RKO (cell line): ENCODE results near the gene CACNA2D3.

ENCODE experiments used
- DNase-seq: peaks from one replicate; pipeline ENCODE4 v3.0.0-alpha.2; 2016; ENCODE audit warnings: low spot score

Gene CACNA2D3

GRCh38 chr3:54801977-54802376 lies 679.6 kb downstream of the CACNA2D3 start:
- no peak for DNase-seq

GRCh38 chr3:54810401-54810800 lies 688.0 kb downstream of the CACNA2D3 start:
- DNase-seq = no peak

GRCh38 chr3:54814224-54814623 lies 691.9 kb downstream of the CACNA2D3 start:
- no peak for DNase-seq

- no peak for DNase-seq
These were observed 695.3 kb downstream of the CACNA2D3 start for GRCh38 chr3:54817628-54818027.

GRCh38 chr3:54818486-54818885 lies 696.1 kb downstream of the CACNA2D3 start:
- DNase-seq = no peak

- DNase-seq = no peak
These were observed 696.6 kb downstream of the CACNA2D3 start for GRCh38 chr3:54818942-54819341.

GRCh38 chr3:54819946-54820345 lies 697.6 kb downstream of the CACNA2D3 start:
- no peak for DNase-seq

- no peak for DNase-seq
These were observed 699.9 kb downstream of the CACNA2D3 start for GRCh38 chr3:54822206-54822605.

- DNase-seq = no peak
These were observed 703.9 kb downstream of the CACNA2D3 start for GRCh38 chr3:54826251-54826691.

- no peak for DNase-seq
These were observed 704.8 kb downstream of the CACNA2D3 start for GRCh38 chr3:54827056-54827687.

GRCh38 chr3:54827776-54828175 lies 705.4 kb downstream of the CACNA2D3 start:
- no peak for DNase-seq

- DNase-seq = peak; percentile 22
These were observed 708.3 kb downstream of the CACNA2D3 start for GRCh38 chr3:54830658-54831057.

- no peak for DNase-seq
These were observed 708.8 kb downstream of the CACNA2D3 start for GRCh38 chr3:54831112-54831511.

- no peak for DNase-seq
These were observed 710.5 kb downstream of the CACNA2D3 start for GRCh38 chr3:54832876-54833275.

GRCh38 chr3:54835701-54836100 lies 713.3 kb downstream of the CACNA2D3 start:
- DNase-seq = no peak

GRCh38 chr3:54836871-54837270 lies 714.5 kb downstream of the CACNA2D3 start:
- DNase-seq = no peak

- peak; percentile 29 for DNase-seq
These were observed 715.6 kb downstream of the CACNA2D3 start for GRCh38 chr3:54837964-54838363.

- no peak for DNase-seq
These were observed 719.1 kb downstream of the CACNA2D3 start for GRCh38 chr3:54841471-54841870.

- no peak for DNase-seq
These were observed 721.0 kb downstream of the CACNA2D3 start for GRCh38 chr3:54843352-54843751.

GRCh38 chr3:54844211-54844610 lies 721.9 kb downstream of the CACNA2D3 start:
- no peak for DNase-seq

GRCh38 chr3:54845011-54845410 lies 722.7 kb downstream of the CACNA2D3 start:
- no peak for DNase-seq

GRCh38 chr3:54845551-54845950 lies 723.2 kb downstream of the CACNA2D3 start:
- no peak for DNase-seq

- no peak for DNase-seq
These were observed 723.8 kb downstream of the CACNA2D3 start for GRCh38 chr3:54846119-54846518.

- DNase-seq = no peak
These were observed 725.0 kb downstream of the CACNA2D3 start for GRCh38 chr3:54847361-54847760.
